GM21381 (cell line): Measurements from ENCODE around the gene KCND1.

Experiments
- ATAC-seq: cut with Tn5 transposase; IDR thresholded peaks from one replicate; pipeline ENCODE4 v1.9.1; 2021; ENCODE audit warnings: mild to moderate bottlenecking, moderate library complexity; ENCODE audit not compliant: unreplicated experiment

Gene KCND1

DNA sequence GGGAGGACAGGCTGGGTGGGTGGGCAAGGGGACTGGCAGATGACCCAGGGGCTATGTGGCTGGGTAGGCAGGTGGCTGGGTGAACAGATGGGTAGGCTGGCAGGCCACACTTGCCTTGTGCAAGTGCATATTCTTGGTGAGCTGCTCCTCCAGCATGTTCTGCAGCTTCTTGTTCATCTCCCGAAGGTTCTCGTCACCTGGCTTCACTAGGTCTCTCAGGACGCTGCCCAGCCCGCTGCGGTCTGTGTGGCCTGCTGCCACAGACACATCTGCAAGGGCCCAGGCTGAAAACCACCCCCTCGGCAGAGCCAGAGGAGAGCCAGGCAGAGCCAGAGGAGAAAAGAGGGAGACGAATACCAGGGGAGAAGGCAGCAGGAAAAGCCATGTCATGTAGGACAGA lies 3.4 kb upstream of the KCND1 start:
- ATAC-seq = no peak

GRCh38 chrX:48974574-48974973 lies 2.9 kb upstream of the KCND1 start:
- no peak for ATAC-seq

DNA sequence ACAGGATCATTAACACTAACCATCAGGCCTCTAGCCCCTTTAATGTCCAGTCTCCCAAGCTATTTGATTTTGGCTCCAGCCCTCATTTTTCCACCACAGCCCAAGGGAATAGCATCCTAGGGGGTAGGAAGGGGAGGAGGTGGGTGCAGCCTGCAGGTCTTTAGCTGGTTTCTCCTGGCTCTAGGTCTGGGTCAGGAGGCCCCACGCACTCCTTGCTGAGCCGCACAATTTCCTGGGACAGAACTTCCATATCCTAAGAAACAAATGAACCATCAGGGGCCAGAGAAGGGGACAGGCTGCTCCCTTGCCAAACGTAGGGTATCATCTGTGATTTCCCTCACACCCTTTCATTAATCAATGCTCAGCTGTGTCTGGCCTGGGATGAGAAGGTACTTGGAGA lies 2.4 kb upstream of the KCND1 start:
- no peak for ATAC-seq

- no peak for ATAC-seq
Observed at GRCh38 chrX:48972220-48973164, 848 bp upstream of the KCND1 start.

DNA sequence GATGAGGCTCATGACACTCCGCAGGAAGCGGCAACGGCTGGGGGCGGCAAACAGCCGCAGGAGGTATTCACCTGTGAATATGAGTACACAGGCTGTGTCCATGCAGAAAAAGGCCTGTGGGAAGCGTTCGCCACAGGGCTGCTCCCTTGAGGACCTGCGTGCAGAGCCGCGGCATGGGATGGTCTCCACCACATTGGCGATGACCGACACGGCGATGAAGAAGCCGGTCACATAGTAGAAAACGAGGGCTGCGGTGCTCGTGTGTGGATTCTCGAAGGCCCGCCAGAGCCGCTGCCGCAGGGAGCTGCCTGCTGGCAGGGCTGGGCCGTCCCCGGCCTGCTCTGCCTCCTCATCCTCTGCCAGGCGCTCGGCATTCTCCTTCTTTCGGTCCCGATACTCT lies 2.2 kb downstream of the KCND1 start:
- no peak for ATAC-seq

GRCh38 chrX:48968377-48968776 lies 3.3 kb downstream of the KCND1 start:
- ATAC-seq = no peak

DNA sequence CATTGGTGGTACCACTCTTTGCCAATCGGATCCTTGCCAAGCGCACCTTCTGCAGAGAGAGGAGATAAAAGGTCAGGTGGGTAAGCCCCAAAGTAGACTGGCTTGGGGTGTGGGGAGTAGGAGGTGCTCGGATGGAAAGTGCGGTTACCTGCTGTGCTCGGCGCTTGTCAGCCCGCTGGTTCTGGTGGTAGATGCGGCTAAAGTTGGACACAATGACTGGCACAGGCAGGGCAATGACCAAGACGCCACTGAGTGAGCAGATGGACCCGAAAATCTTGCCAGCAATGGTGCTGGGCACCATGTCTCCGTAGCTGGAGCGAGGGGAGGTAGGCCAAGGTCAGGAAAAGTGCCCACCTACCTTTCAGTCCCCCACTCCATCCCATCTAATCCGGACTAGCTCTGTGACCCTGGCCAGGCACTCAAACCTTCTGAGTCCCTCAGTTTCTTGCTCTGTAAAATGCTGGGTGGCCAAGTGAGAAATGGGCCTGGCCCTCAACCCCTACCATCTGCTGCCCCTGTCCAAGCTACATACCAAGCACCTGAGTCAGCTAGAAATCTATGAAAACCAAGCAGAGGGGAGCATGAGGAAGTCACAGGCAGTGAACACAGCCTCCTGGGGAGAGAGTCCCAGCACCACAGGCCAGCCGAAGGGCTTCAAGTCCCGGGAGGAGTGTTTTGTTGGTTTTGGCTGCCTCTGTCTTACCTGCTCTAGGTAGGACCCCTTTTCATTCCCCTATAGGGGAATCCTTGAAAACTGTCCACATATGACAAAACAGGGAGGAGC lies 4.7 kb downstream of the KCND1 start:
- ATAC-seq = no peak

GRCh38 chrX:48965959-48966358 lies 5.7 kb downstream of the KCND1 start:
- ATAC-seq = no peak

GRCh38 chrX:48961585-48962091 lies 10.0 kb downstream of the KCND1 start:
- no peak for ATAC-seq

GRCh38 chrX:48960291-48960690 lies 11.4 kb downstream of the KCND1 start:
- no peak for ATAC-seq

DNA sequence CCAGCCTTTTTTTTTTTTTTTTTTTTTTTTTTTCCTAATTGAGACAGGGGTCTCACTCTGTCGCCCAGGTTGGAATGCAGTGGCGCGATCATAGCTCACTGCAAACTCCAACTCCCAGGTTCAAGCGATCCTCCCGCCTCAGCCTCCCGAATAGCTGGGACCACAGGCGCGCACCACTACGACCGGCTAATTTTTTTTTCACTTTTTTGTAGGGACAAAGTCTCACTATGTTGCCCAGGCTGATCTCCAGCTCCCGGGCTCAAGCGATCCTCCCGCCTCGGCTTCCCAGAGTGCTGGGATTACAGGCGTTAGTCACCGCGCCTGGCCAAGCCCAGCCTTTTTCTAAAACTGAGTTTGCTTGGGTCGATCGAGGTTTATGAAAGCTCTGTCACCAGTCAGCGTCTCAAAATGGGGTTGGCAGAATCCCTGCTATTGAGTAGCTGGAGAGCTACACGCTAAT lies 13.0 kb downstream of the KCND1 start:
- no peak for ATAC-seq

- peak; percentile 85 for ATAC-seq
Observed at GRCh38 chrX:48957827-48958634, 13.6 kb downstream of the KCND1 start.

DNA sequence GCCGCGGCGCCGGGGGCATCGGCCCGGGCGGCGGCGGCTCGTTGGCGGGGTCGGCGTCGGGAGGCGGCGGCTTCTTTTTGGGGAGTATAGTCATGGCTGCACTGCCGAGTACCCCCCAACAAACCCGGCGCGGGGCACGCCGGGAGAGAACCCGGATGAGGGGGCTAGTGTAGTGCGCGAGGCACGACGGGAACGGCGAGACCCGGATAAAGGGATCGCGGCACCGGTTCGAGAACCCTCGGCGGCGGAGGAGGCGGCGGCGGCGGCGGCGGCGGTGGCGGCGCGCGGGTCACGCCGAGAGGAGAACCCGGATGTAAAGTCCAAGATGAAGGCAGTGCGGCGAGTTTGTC lies 14.2 kb downstream of the KCND1 start, which contains the start of gene OTUD5:
OTUD5 (minus strand) TSS at position 131 of the 350 bp plus-strand sequence; CDS start at position 94, 37 bp downstream.
- peak; percentile 41 for ATAC-seq

GRCh38 chrX:48956728-48957414 lies 14.8 kb downstream of the KCND1 start:
- peak; percentile 1 for ATAC-seq

DNA sequence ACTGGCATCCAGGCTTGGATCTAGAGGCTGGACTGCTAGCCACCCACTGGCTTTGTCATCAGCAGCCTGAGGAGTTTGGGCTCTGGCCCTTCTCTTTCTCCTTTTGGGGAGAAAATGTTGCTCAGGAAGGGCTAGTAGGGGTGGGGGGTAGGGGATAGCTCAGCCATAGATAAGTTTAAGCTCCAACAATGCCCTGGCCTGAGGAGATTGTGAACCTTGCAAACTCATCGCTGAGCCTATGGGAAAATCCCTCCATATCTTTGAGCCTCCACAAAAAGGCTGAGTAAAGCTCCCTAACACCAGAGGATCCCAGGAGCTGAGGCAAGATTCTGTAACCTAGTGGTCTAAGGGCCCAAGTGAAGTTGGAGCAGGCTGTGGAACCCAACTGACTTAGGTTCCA lies 23.1 kb downstream of the KCND1 start:
- ATAC-seq = no peak

GRCh38 chrX:48945517-48946348 lies 25.9 kb downstream of the KCND1 start:
- ATAC-seq = no peak

DNA sequence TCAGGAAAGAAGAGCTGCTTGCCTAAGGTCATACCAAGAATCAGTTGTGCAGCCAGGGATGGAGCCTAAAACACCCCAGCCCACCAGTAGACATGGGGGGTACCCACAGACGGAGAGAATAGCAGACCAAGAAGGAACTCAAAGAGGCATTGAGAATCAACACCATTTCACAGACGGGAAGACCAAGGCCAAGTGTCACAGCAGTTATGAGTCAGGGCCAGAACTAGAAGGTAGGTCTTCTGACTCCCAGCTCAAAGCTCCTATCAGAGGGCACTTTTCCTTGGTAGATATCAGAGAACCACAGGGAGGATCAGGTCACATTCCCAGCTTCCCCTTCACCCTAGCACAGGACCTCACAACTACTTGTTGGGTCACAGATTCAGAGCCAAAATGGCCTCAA lies 28.7 kb downstream of the KCND1 start:
- ATAC-seq = no peak

DNA sequence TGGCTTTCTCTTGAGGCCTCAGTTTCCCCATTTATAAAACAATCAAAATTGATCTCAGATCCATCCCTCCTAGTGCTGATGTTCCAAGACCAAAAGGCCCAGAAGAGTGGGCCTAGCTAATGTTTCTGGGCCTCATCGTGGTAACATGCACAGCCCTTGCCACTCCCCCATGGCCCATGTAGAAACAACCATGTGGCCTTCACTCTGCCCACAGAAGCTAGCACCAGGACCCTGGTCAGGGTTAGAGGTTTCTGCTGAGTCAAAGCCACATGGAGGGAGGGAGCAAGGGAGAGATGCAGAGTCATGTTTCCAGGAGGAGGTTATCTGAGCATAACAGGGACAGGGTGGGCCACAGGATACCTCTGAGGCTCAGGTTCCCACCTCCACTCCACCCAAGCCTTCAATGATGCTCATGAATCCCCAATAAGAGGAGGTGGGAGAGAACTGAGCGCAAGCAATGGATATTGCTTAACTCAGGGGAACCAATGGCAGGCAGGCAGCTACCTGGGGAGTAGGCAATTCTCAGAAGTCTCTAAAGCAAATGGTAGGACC lies 31.2 kb downstream of the KCND1 start:
- no peak for ATAC-seq
